ENCODE measurements around the gene LRCH1.

The LRCH1 gene

DNA sequence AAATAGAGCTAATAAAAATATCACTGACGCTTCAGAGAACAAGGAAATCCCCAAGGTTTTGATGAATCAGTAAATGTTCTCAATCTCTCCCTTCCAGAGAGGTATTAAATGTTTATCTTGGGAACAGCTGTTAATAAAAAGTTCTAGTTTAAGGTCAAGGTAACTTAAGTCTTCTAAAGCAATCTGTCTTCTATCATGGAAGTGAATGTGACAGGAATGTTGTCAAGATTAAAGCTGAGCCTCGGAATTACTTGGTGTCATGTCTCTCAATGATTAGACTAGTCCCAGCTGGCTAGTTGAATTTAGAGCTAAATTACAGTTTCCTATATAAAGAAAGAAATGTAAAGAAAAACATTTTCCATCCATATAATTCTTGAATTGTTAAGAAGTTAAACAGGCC, 220.6 kb downstream of the LRCH1 start:
- in situ Hi-C loops (cut with MboI; ENCODE audit: low sequenced_read_pairs): no loop called here

DNA sequence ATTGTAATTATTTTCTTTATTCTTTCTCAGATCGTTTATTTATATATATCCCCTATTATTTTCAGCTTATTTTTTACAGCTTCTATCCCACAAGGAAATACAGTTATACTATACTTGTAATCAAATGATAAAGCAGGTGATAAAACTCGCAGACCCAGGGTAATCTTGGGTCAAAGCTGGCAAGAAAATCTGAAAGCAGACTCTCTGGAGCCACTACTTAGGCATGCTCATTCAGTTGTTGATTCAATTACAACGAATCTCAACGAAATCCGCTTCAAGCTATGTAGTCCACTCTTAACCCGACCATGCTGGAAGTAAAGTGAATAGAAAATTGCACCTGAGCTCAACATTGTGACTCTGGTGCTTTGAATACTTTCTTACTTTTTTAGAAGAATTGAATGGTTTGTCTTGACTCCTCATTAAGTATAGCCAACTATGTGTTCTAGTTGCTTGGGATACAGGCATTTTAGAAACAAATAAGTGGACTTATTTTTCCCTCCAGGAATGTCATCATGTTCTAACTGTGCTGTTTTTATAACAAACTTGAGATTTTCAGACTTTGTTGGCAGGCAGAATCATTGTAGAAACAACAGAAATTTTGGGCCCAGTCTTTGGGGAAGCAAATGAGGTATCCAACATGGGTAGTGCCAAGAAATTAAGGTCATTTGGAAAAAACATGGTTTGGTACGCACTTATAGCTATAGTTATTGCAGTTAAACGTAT, 222.6 kb downstream of the LRCH1 start:
- in situ Hi-C loops (cut with MboI; ENCODE audit: low sequenced_read_pairs): no loop called here

DNA sequence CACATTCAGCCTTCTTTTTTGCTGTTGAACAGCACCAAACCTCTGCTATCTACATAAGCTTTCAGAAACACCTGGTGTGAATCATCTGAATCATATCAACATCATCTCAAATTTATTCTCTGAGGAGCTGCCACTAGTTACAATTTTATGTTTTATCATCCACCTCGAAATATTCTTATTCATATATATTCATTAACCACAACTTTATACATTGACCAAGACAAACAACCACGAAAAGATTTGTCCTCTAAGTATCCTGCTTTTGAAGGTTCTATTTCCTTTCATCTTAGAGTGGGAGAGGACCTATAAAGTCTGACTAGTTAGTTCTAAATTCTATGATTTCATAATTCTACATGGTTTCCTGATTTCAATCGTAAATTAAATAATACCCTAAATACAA, 225.1 kb downstream of the LRCH1 start:
- in situ Hi-C loops (cut with MboI; ENCODE audit: low sequenced_read_pairs): no loop called here

DNA sequence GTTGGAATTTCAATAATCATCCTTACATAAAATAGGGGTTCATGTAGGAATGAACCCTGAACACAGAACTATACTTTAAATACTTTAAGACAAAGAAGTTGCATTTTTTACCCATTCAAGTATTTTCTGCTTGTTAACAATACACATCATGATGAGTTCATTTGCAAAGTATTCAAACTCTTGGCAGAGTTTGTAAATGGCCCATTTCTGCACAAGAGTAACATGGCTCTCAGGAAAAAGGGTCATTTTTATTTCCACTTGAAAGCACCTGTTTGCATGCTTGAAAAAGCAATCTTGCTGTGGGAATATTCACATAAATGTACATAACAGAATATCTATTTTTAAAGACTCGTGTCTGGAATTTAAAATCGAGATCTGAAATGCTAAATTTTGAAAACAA, 225.9 kb downstream of the LRCH1 start:
- in situ Hi-C loops (cut with MboI; ENCODE audit: low sequenced_read_pairs): no loop called here

DNA sequence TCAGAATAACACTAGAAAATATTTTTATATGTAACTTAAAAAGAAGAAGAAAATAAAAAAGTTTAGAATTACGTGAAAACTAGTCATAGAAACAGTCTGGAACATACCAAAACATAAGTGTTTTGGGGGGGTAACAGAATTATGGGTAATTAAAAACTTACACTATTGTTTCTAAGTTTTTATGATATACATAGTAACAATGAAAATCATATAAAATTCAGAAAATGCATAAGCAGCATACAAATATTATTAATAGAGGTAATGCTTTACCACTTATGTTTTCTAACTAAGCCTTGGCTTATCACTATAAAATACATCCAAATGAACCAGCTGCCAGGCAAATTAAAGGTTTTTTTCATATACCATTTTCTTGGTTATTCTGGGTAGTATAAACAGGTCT, 229.1 kb downstream of the LRCH1 start:
- in situ Hi-C loops (cut with MboI; ENCODE audit: low sequenced_read_pairs): no loop called here

DNA sequence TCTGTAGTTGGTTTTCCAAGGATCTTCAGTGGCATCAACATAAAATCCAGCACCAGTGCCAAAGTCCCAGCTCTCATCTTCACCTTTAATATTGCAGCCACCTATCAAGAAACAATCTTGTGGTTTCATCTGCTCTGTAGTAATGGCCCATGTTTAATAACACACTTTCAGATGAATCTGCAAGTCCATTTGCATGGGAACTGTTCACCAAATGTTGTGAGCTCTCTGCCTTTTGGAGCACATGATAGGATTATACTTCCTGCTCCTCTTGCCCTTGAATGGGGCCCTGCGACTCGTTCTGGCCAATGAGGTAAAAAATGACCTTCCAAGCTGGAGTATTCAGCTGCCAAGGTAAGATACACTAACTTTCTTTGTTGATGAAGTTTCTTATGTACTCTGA, 229.7 kb downstream of the LRCH1 start:
- in situ Hi-C loops (cut with MboI; ENCODE audit: low sequenced_read_pairs): no loop called here

DNA sequence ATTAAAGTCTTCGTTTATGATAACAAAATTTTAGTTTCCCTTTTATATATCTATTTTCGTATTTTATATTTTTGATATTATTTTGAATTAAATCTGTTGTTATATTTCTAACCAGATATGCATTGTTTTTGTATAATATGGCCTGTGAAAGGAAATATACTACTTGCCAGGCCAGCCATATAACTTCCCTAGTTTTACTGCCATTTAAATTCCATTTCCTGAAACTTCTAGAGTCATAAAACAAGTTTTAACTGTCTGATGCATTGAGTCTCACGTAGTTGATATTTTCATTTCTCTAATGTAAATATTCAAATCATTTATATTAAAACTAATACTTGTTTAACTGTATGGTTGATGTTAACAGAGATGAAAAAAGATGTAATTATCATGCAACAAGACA, 230.5 kb downstream of the LRCH1 start:
- in situ Hi-C loops (cut with MboI; ENCODE audit: low sequenced_read_pairs): no loop called here

DNA sequence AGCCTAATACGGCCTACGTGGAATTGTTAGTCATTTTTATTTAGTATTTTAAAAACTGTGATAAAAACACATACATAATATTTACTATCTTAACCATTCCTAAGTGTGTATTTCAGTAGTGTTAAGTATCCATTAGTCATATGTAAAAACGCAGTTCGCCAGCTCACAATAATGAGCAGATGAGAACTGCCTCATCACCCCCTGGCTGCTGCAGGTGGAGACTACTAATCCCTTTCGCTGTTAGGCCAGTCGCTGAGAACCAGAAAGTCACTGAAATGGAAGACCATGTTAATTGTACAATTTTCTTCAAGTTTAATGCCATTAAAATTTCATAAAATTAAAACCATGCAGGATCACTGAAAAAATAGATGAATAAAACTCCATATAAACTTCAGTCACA, 242.4 kb downstream of the LRCH1 start:
- in situ Hi-C loops (cut with MboI; ENCODE audit: low sequenced_read_pairs): no loop called here

DNA sequence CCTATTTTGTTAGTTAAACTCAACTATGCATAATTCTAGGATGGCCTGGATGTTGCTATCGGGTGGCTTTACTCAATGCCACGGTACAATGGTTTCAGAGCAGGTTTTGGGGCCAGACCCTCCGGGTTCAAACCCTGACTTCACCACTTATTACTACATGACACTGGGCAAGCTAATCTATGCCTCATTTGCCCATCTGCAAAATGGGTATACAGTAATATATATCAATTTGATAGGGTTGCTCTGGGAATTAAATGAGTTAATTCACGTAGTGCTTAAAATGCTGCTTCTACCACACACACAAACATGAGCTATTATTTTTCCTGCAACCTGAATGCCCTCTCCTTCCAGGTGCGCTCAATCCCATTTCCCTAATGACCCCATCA, 243.2 kb downstream of the LRCH1 start:
- in situ Hi-C loops (cut with MboI; ENCODE audit: low sequenced_read_pairs): no loop called here

DNA sequence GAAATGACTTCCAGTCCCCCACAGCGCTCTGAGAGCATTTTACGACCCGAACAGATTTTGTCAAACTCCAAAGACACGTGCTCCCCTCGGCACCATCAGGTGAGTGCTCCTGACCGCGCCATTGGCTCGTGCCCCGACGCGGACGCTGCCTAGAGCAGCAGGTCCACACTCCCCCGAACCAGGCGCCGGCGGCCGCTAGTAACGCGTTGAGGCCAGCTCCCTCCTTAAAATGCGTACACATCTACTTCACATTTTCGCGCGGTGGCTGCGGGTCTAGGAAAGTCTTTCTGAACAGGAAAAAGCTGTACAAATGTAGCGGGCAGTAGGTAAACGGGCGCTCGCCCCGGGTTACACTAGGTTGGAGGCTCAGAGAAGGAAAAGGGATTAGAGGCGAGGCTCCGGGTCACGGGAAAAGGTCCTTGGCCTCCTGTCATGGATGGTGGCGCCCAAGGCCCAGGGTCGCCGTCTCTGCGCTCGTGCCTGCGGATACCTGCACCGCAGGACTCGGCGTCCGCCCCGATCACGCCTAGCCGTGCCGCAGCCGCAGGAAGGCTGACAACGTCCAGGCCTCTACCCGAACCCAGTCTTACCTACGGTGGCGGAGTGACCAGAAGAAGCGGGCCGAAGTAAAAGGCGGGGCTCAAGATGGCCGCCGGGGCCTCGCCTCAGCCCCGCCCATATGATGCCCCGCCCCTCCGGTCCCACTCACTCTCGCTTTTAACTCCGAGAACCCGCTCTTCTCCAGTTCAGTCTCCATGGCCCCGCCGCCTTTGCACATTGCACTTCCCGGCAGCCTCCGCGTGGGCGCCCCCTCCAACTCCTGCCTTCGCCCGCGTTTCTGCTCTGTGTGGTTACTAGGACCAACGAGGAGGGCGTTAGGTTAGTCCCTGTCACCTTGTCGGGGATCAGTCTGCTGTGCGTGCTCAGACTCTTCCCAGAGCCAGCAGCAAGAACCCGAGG, 243.8 kb downstream of the LRCH1 start, which contains the start of gene ESD:
ESD (minus strand) TSS at position 647 of the 960 bp plus-strand sequence. CDS start 5,748 bp downstream, outside the sequence.
- in situ Hi-C loops (cut with MboI; ENCODE audit: low sequenced_read_pairs): no loop called here

DNA sequence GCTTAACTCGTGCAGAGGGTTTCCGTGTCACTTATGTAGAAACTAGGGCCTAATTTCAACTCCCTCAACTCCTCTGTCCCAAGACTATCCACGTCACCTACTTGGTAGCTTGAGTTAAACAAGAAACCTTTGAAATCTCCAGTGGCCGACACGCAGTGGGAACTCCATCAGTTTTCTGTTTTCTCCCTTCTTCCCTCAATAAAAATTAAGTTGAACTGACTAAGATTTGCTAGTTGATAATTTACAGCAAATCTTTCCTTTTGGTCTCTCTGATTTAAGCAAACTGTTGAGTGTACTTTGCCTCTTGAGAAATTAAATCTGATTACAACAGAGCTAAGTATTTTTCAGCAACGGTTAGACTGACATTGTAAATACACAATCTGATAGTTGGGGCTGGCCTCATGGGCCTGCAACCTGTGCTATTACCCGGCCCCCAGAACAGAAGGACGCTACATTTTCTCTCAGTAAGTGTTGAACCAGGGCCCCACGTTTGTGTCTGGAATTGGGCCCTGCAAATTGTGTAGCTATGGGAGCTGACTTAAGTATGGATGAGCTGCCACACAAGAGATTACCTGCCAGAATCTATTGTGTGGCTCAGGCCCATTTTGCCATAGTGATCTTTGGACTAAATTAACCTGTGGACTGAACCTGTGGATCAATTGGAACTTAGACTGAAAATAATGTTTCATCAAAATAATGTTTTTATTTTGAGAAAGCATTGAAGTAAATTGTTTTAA, 244.7 kb downstream of the LRCH1 start:
- in situ Hi-C loops (cut with MboI; ENCODE audit: low sequenced_read_pairs): no loop called here

DNA sequence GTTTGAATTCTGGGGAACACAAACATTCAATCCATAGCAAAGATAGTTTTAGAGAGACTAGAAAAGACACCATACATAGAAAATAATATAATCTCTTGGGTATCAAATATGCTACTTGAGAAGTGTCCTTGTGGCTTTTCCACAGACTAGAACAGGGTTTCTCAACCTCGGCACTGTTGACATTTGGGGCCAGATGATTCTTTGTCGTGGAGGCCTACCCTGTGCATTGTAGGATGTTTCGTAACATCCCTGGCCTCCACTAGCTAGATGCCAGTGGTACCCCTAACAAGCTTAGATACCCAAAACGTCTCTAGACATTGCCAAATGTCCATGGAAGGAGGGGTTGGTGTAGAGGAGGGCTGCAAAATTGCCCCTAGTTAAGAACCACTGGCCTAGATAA, 246.2 kb downstream of the LRCH1 start:
- in situ Hi-C loops (cut with MboI; ENCODE audit: low sequenced_read_pairs): no loop called here

DNA sequence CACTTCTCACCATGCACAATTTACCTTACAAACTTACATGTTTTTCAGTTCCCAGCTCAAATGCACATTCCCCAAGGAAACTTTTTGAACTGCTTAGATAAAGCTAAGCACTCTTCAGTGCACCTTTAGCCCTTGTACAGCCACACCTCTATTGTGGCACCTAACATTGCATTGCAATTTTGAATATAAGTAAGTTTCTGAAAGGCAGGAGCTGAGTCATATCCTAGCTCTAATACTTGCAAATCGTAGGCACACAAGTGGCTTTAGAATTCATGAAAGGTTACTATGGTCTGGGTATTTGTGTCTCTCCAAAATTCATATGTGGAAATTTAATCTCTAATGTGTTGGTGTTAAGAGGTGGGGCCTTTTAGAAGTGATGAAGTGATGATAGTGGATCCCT, 248.9 kb downstream of the LRCH1 start:
- in situ Hi-C loops (cut with MboI; ENCODE audit: low sequenced_read_pairs): no loop called here

Data from HL-60/S4 treated with retinoic acid at 250 ng/mL for 4 days and 3 days (cell line).